NT2/D1 (cell line): ENCODE measurements around the gene EMD.

Source experiments
- SUZ12 ChIP-seq: IDR thresholded peaks from 2 replicates; pipeline ENCODE4 v1.6.1; 2011; ENCODE audit not compliant: insufficient read length, insufficient read depth; ENCODE audit errors: extremely low read depth
- YY1 ChIP-seq: IDR thresholded peaks from 2 replicates; pipeline ENCODE4 v1.6.1; 2011; ENCODE audit not compliant: insufficient read length, insufficient read depth

GRCh38 chrX:154371789-154372300 lies 7.2 kb upstream of the EMD start:
- TF ChIP-seq YY1, result no peak
- TF ChIP-seq SUZ12, result no peak
